Effector memory CD4-positive, alpha-beta T cell (primary cell): ENCODE data around the gene GCFC2.

Source experiments
- DNase-seq, 3 donors: peaks; one replicate each; pipeline ENCODE4 v3.0.0-alpha.2; 2020
- H3K27ac ChIP-seq: 2 replicates; pipeline ENCODE4 v1.7.0; 2013; ENCODE audit warnings: mild to moderate bottlenecking, low read length, moderate library complexity; ENCODE audit not compliant: insufficient read depth, poor library complexity, severe bottlenecking
- H3K27me3 ChIP-seq: replicated peaks from 2 replicates; pipeline ENCODE4 v1.7.0; 2013; ENCODE audit warnings: mild to moderate bottlenecking, low read length; ENCODE audit not compliant: insufficient read depth, control insufficient read depth, poor library complexity, severe bottlenecking
- H3K36me3 ChIP-seq: 2 replicates; pipeline ENCODE4 v1.7.0; 2013; ENCODE audit warnings: mild to moderate bottlenecking, low read length, moderate library complexity; ENCODE audit not compliant: control insufficient read depth, insufficient read depth
- H3K4me1 ChIP-seq: 2 replicates; pipeline ENCODE4 v1.7.0; 2013; ENCODE audit warnings: low read length, mild to moderate bottlenecking; ENCODE audit not compliant: control insufficient read depth, insufficient read depth, poor library complexity, severe bottlenecking
- H3K4me3 ChIP-seq: 2 replicates; pipeline ENCODE4 v1.7.0; 2013; ENCODE audit warnings: low read length, low read depth, mild to moderate bottlenecking; ENCODE audit not compliant: insufficient read depth, poor library complexity, severe bottlenecking
- H3K9me3 ChIP-seq: 2 replicates; pipeline ENCODE4 v1.7.0; 2013; ENCODE audit warnings: mild to moderate bottlenecking, low read length, moderate library complexity; ENCODE audit not compliant: control insufficient read depth

The GCFC2 gene

GRCh38 chr2:75616406-75616805 lies 94.3 kb downstream of the GCFC2 start:
- no peaks in the 10 kb centered on the region for H3K36me3 ChIP-seq
- H3K4me3 ChIP-seq: no peak overlapping the region
- no peaks in the 10 kb centered on the region for H3K27me3 ChIP-seq
- no peak for DNase-seq
- no peaks in the 10 kb centered on the region for H3K9me3 ChIP-seq
- no peak overlapping the region for H3K27ac ChIP-seq
- H3K4me1 ChIP-seq: no peaks in the 10 kb centered on the region

DNA sequence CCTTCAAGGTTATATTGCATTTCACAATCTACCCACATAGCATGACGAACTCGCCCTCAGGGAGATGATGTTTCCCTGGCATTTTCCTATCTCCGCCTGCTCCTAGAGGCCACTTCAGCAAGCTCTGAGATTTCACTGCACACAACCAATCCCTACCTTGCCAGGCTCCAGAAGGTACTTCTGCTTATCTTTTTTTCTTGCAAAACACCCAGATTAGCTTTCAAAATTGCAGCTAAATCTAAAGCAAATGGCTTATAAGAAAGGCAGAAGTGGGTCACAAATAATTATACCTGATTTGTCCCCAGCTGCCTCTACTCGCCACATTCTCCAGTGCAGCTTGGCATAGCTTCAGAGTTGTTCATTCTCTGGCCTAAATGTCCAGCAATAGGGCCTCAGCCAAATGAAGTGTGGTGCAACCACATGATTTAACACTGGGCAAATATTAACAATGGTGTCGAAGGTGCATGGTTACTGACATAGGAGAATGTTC lies 96.5 kb downstream of the GCFC2 start:
- Histone ChIP-seq H3K27ac (no peak overlapping the region), H3K36me3 (no peaks in the 10 kb centered on the region), H3K4me3 (no peak overlapping the region), H3K9me3 (no peaks in the 10 kb centered on the region), H3K27me3 (peaks cover 4% of the 10 kb centered on the region), H3K4me1 (no peaks in the 10 kb centered on the region)
- DNase-seq: no peak

DNA sequence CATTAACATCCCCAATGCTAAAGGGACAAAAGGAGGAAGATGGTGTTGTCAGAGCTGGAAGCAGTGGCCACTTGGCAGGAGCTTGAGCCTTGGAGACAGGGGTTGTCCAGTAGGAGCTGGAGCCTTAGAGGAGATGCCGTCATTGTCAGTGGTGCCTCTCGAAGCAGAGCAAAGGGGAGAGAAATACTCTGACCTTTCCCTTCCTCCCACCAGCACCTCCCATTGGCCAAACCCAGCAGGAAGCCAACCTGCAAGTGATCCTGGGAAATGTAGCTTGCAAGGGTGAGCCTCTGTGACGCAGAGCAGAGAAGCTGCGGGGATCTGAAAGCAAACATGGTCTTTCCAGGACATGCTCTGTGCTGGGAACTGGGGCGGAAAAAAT lies 97.9 kb downstream of the GCFC2 start:
- H3K27me3 ChIP-seq: peaks cover 12% of the 10 kb centered on the region
- peaks cover 3% of the 10 kb centered on the region for H3K4me1 ChIP-seq
- H3K9me3 ChIP-seq: no peaks in the 10 kb centered on the region
- no peak overlapping the region for H3K27ac ChIP-seq
- no peak for DNase-seq
- no peaks in the 10 kb centered on the region for H3K36me3 ChIP-seq
- no peak overlapping the region for H3K4me3 ChIP-seq
